GM18873 (cell line): ENCODE measurements around the gene CCDC12.

Source experiments
- ATAC-seq: cut with Tn5 transposase; IDR thresholded peaks from one replicate; pipeline ENCODE4 v1.9.1; 2021; ENCODE audit warnings: mild to moderate bottlenecking, moderate library complexity, moderate number of reproducible peaks; ENCODE audit not compliant: unreplicated experiment, low FRiP score

The CCDC12 gene

GRCh38 chr3:46943237-46944187, 33.0 kb downstream of the CCDC12 start:
- no peak for ATAC-seq

- no peak for ATAC-seq
Measured at GRCh38 chr3:46942481-46943236, 33.9 kb downstream of the CCDC12 start.

DNA sequence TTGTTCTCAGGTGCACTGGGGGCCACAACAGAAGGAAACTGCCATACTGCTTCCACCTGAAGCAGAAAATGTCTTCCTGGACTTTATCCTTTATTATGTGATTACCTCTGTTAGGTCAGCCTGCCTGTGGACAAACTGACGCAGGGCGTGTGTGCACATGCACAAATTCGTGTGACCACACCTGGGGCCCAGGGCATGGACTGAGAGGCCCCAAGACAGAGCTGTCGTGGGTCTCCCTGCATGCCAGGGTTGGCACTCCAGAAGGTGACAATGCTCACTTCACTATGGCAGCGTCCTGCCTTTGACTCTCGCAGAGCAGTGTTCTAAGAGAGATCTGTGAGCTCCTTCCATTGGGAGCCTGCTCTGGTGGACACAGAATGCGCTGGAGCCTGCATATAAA, 34.5 kb downstream of the CCDC12 start:
- no peak for ATAC-seq

- no peak for ATAC-seq
Measured at GRCh38 chr3:46939578-46940445, 36.7 kb downstream of the CCDC12 start.

- no peak for ATAC-seq
Measured at GRCh38 chr3:46938118-46938517, 38.4 kb downstream of the CCDC12 start.

GRCh38 chr3:46936733-46937250, 39.8 kb downstream of the CCDC12 start:
- ATAC-seq = no peak

DNA sequence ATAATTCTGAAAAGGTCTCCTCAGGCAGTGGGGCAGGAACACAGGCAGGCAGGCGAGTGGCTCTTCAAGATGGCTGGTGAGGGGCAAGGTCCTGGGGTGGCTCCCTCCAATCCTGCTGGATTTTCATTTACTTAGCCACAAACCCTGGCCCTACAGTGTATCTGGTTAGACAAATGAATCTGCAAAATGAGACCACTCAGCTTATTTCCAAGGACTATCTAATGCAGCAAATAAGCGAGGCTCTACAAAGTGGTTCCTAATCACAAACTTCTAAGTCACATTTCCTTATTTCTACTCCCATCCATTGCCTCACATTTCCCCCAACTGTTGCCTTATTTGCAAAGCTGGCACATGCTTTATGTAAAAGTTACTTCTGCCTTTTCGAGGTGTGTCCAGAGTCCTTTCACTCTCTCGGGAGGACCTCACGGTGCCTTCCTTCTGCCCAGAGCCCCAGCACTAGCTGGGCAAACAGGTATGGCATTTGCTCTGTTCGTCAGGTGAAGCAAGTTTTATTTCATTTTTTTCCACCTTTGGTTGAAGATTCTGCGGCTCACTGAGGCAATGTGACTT, 40.5 kb downstream of the CCDC12 start:
- no peak for ATAC-seq

GRCh38 chr3:46935168-46935858, 41.2 kb downstream of the CCDC12 start:
- no peak for ATAC-seq

GRCh38 chr3:46934498-46935167, 41.9 kb downstream of the CCDC12 start:
- ATAC-seq = no peak

DNA sequence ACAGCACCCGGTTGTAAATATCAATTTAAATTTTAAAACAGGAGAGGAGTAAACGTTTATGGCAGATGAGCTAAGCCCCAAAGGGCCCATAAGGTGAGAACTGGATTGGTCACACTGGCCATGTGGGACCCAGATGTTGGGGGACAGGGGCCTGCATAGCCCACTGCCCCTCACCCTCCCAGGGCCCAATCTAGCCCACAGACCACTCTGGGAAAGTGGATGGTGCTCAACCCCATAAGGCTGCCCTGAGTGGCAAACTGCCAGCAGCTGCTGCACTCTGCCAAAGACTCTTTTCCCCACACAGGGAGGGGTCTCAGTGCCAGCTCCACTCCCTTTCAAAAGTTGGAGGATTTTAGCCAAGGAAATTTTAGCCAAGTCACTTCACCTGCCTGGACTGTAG, 42.5 kb downstream of the CCDC12 start:
- no peak for ATAC-seq

DNA sequence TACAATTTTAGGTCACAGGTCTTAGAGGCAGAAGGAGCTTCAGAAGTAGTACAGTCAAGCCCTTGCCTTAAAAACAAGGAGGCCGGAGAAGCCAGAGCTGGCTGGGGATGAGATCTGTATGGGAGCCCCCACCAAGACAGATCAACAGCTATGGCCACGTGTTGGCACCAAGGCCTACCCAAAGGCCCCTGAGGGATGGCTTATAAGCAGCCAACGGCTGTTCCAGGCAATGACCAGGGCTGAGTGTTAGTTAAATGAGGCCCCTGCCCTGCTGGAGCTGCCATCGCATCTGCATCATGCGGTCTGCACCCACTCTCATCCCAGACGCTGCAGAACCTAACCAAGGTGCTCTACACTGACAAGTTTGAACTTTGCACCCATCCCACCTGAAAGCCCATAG, 43.3 kb downstream of the CCDC12 start:
- no peak for ATAC-seq

GRCh38 chr3:46932455-46933225, 43.9 kb downstream of the CCDC12 start:
- ATAC-seq = no peak

- ATAC-seq = no peak
Measured at GRCh38 chr3:46931631-46932331, 44.8 kb downstream of the CCDC12 start.

GRCh38 chr3:46930945-46931403, 45.6 kb downstream of the CCDC12 start:
- no peak for ATAC-seq

GRCh38 chr3:46930166-46930944, 46.2 kb downstream of the CCDC12 start:
- ATAC-seq = no peak

DNA sequence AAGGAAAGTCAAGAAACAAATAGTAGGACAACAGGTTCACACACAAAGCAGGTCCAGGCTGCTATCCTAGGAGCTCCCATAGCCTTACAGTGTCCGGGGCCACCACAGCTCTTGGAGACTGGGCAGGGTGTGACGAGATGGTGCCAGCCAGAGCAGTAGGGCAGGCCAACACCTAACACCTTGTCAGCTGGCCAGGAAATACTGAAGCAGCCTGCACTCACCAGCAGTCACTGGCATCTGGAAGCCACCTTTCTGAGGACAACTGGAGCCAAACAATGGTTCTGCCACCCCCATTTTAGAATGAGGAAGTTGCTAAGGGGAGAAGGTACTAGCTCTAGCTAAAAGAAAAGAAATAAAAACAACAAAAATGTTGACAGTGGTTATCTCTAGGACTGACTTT, 47.2 kb downstream of the CCDC12 start:
- no peak for ATAC-seq

- ATAC-seq = no peak
Measured at GRCh38 chr3:46928282-46928681, 48.3 kb downstream of the CCDC12 start.
